Suprapubic skin (tissue), 3 donors: Measurements from ENCODE around the gene AIG1.

ENCODE experiments used
- EP300 ChIP-seq: sonication (generic); formaldehyde crosslinking; IDR thresholded peaks from one replicate; pipeline ENCODE4 v1.6.1; 2017; ENCODE audit warnings: antibody characterized with exemption
- TF ChIP-seq, protein P1 (sequence below), 2 donors: fragments of 200-600 bp in 1 of 2; fragments of 450-650 bp in 1 of 2; sonication (generic) in 1 of 2; IDR thresholded peaks; one replicate each; pipeline ENCODE4 v1.5.1; 2016 to 2019; ENCODE audit warnings: antibody characterized with exemption in 2 of 2, mild to moderate bottlenecking in 1 of 2, moderate library complexity in 1 of 2

- TF ChIP-seq, protein P1, sequence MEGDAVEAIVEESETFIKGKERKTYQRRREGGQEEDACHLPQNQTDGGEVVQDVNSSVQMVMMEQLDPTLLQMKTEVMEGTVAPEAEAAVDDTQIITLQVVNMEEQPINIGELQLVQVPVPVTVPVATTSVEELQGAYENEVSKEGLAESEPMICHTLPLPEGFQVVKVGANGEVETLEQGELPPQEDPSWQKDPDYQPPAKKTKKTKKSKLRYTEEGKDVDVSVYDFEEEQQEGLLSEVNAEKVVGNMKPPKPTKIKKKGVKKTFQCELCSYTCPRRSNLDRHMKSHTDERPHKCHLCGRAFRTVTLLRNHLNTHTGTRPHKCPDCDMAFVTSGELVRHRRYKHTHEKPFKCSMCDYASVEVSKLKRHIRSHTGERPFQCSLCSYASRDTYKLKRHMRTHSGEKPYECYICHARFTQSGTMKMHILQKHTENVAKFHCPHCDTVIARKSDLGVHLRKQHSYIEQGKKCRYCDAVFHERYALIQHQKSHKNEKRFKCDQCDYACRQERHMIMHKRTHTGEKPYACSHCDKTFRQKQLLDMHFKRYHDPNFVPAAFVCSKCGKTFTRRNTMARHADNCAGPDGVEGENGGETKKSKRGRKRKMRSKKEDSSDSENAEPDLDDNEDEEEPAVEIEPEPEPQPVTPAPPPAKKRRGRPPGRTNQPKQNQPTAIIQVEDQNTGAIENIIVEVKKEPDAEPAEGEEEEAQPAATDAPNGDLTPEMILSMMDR (IDR thresholded peaks at IDR 0.05): no peak
- no peak for TF ChIP-seq EP300
These were observed 39.1 kb upstream of the AIG1 start for GRCh38 chr6:143021543-143021942.
